Gastroesophageal sphincter (tissue), 3 donors: ENCODE measurements around the gene PATL1.

ENCODE experiments used
- CTCF ChIP-seq, 4 experiments: fragments of 200-600 bp in 2 of 4; fragments of 450-650 bp in 2 of 4; sonication (generic) in 1 of 4; IDR thresholded peaks; one replicate each; pipeline ENCODE4 v1.5.1; 2017 to 2019; ENCODE audit warnings: antibody characterized with exemption in 4 of 4, mild to moderate bottlenecking in 2 of 4, moderate library complexity in 2 of 4
- POLR2A ChIP-seq, 2 donors: fragments of 450-650 bp; IDR thresholded peaks; one replicate each; pipeline ENCODE4 v1.6.1; 2017; ENCODE audit warnings: antibody characterized with exemption in 2 of 2, mild to moderate bottlenecking in 2 of 2, moderate library complexity in 1 of 2

DNA sequence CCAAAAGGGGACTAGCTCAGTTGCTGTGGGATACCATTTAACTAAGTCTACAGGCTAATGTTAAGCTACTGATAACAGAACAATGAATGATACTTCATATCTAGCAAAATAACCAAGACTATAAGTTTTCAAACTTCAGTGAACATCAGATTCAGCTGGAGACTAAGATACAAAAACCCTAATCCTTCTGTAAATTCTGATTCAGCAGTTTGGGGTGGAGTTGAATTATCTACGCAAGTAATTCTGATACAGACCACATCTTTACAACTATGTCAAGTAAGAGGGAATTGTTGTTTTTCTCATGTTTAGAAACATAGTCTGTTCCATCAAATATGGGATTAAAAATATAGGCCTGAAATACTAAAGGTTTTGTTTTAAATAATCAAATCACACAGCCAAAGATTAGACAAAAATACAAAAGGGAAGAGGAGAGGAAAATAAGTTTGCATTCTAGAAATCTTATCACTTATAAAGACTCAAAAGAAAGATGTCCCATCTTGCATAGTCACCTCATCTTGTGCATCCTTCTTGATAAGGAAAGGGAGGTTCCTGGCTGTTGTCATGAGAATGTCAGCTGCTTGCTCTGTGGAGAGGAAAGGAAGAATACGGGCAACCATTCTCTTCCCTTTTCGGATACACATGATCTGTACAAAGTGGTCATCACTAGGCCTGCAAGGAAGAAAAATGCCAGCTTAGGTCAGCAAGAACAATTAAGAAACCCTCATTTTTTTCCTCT, 21.4 kb downstream of the PATL1 start:
- no peak for TF ChIP-seq CTCF (IDR thresholded peaks at IDR 0.05)
- TF ChIP-seq POLR2A (IDR thresholded peaks at IDR 0.05) = no peak
